Upper lobe of left lung (tissue), 6 donors: ENCODE results near the gene PI4K2B. TPM values are rescaled to one million over a fixed set of nuclear protein-coding genes. Genes with fewer than 3 reads are reported as not detected.
A peak's percentile ranks its signal among the peaks of the same experiment; 100 is the strongest.

Experiments
- ATAC-seq, 2 donors: fragments of 200-7000 bp; cut with Tn5 transposase; one replicate each; pipeline ENCODE4 v1.9.1; 2022; ENCODE audit warnings: mild to moderate bottlenecking in 2 of 2, moderate library complexity in 2 of 2; ENCODE audit not compliant: low FRiP score in 2 of 2
- DNase-seq, 2 donors: peaks; one replicate each; pipeline ENCODE4 v3.0.0-alpha.2; 2019 to 2020
- H3K27ac ChIP-seq, 4 donors: fragments of 200-600 bp; sonication (generic); one replicate each; pipeline ENCODE4 v1.5.1; 2016 to 2019
- H3K27me3 ChIP-seq, 4 donors: fragments of 200-600 bp; sonication (generic); one replicate each; pipeline ENCODE4 v1.5.1; 2017 to 2019
- H3K36me3 ChIP-seq, 4 donors: fragments of 200-600 bp; sonication (generic); one replicate each; pipeline ENCODE4 v1.5.1; 2016 to 2019
- H3K4me1 ChIP-seq, 4 donors: fragments of 200-600 bp; sonication (generic); one replicate each; pipeline ENCODE4 v1.5.1; 2018 to 2019
- H3K4me3 ChIP-seq, 4 donors: fragments of 200-600 bp; sonication (generic); one replicate each; pipeline ENCODE4 v1.5.1; 2017 to 2019; ENCODE audit warnings: mild to moderate bottlenecking in 2 of 4, moderate library complexity in 1 of 4
- H3K9me3 ChIP-seq, 4 donors: fragments of 200-600 bp; sonication (generic); one replicate each; pipeline ENCODE4 v1.5.1; 2018 to 2019
- EP300 ChIP-seq, 4 donors: sonication (generic); formaldehyde crosslinking; IDR thresholded peaks; one replicate each; pipeline ENCODE4 v1.5.1; 2017; ENCODE audit warnings: antibody characterized with exemption in 4 of 4, control low read depth in 2 of 4
- POLR2A ChIP-seq, 4 donors: fragments of 450-650 bp; IDR thresholded peaks; one replicate each; pipeline ENCODE4 v1.5.1; 2016 to 2017; ENCODE audit warnings: antibody characterized with exemption in 4 of 4, mild to moderate bottlenecking in 2 of 4
- POLR2AphosphoS5 ChIP-seq, 2 donors: sonication (generic); formaldehyde crosslinking; IDR thresholded peaks; one replicate each; pipeline ENCODE4 v1.5.1; 2017; ENCODE audit warnings: antibody characterized with exemption in 2 of 2
- WGBS, 2 donors: methylation state at CpG; one replicate each; pipeline ENCODE4 v1.1.5; 2017 to 2018; 5-methylcytosine and 5-hydroxymethylcytosine counted together
- total RNA-seq, 6 donors: library from RNA; depleted of rRNA in 4 of 6; stranded (reverse); fragments of >200 nt in 4 of 6; gene quantifications; one replicate each; pipeline versions ENCODE4 v1.1.0 to v1.2.1, GENCODE V29; 2016 to 2021
- TF ChIP-seq, protein P1 (sequence below), 6 experiments: fragments of 450-650 bp in 4 of 6; fragments of 200-600 bp in 2 of 6; sonication (generic) in 2 of 6; IDR thresholded peaks; one replicate each; pipeline ENCODE4 v1.5.1; 2016 to 2019; ENCODE audit warnings: antibody characterized with exemption in 6 of 6
- donor health status: DM: no; HTN: no; CAD: no; lungs with moderate emphysema.
- donor health status: DM: no; HTN: yes; CAD: no; lungs with severe emphysema.

PI4K2B gene
- total RNA-seq, 6 donors from 2014 or later = 17.7 to 54.8 (median 23.7) TPM

DNA sequence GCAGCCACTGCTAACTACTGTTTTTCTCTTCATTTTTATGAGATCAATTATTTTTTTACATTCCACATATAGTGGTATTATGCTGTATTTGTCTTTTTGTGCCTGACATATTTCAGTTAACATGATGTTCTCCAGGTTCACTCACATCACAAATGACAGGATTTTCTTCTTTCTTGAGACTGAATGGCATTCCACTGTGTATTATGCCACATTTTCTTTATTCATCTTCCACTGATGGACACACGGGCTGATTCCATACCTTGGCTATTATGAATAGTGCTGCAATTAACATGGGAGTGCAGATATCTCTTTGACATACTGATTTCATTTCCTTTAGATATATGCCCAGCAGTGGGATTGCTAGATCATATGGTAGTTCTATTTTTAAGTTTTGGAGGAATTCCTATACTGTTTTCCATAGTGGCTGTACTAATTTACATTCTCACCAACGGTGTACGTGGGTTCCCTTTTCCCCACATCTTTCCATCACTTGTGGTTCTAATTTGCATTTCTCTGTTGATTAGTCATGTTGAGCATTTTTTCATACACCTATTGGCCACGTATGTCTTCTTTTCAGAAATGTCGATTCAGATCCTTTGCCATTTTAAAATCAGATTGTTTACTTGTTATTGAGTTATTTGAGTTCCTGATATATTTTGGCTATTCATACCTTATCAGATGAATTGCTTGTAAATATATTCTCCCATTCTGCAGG, 63.9 kb downstream of the PI4K2B start:
- Histone ChIP-seq H3K4me3 (no peak overlapping the region), H3K27ac (no peak overlapping the region), H3K4me1 (peaks cover 0 to 6% (median 0%) of the 10 kb centered on the region in 4 donors), H3K9me3 (no peaks in the 10 kb centered on the region), H3K27me3 (no peaks in the 10 kb centered on the region), H3K36me3 (no peaks in the 10 kb centered on the region)
- 84 to 86% methylated on average over 5 of the region's 5 CpGs for WGBS, 2 donors
- no peak for DNase-seq
- ATAC-seq = no peak
- TF ChIP-seq, protein P1, sequence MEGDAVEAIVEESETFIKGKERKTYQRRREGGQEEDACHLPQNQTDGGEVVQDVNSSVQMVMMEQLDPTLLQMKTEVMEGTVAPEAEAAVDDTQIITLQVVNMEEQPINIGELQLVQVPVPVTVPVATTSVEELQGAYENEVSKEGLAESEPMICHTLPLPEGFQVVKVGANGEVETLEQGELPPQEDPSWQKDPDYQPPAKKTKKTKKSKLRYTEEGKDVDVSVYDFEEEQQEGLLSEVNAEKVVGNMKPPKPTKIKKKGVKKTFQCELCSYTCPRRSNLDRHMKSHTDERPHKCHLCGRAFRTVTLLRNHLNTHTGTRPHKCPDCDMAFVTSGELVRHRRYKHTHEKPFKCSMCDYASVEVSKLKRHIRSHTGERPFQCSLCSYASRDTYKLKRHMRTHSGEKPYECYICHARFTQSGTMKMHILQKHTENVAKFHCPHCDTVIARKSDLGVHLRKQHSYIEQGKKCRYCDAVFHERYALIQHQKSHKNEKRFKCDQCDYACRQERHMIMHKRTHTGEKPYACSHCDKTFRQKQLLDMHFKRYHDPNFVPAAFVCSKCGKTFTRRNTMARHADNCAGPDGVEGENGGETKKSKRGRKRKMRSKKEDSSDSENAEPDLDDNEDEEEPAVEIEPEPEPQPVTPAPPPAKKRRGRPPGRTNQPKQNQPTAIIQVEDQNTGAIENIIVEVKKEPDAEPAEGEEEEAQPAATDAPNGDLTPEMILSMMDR (IDR thresholded peaks at IDR 0.05) = no peak
- no peak for TF ChIP-seq POLR2AphosphoS5 (IDR thresholded peaks at IDR 0.05)
- TF ChIP-seq EP300 (IDR thresholded peaks at IDR 0.05) = no peak

DNA sequence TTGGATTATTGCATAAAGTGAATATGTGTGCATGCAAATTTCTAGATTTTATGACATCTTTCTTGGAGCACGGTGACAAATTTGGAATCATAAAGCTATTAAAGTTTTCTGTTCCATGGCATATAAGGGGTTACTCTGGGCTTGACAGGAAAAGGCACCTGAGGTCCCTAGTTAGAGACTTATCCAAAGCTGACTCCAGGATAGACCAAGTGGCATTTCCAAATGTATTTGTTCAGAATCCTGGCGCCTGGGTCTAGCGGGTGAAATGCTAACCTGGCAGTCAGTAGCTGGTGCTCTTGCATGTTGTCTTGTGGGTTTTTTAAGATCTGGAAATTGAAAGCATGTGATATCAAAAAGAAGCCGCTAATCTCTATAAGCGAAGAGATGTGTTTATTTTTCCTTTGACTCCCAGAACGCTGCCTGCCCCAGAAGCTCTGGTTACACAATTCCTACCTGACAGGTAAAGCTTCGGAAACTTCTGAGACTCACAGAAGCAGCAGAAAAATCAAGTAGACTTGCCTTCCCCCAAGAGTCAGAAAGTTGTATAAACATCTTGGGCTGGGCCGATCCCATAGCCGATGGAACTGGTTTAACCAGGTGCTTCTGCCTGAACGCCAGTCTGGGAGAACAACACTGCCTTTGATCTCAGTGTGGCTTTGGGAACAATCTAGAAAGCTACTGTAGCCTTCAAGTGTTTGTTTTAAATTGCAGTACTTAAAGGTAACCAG, 65.8 kb downstream of the PI4K2B start:
- TF ChIP-seq POLR2AphosphoS5 (IDR thresholded peaks at IDR 0.05) (peak in 1 of 2 donors; percentile 51), POLR2A (IDR thresholded peaks at IDR 0.05) (no peak), EP300 (IDR thresholded peaks at IDR 0.05) (no peak)
- TF ChIP-seq, protein P1 (IDR thresholded peaks at IDR 0.05) = peak in 1 of 6 experiments; percentile 9
- ATAC-seq (peak; percentile 77 to 93), DNase-seq (peak in 1 of 2 donors; percentile 81)
- WGBS, 2 donors = 30 to 39% methylated on average over 10 of the region's 10 CpGs
- Histone ChIP-seq H3K27me3 (no peaks in the 10 kb centered on the region), H3K36me3 (no peaks in the 10 kb centered on the region), H3K4me3 (peak overlapping the region in 3 of 4 donors; percentile 3 to 23 (median 5)), H3K4me1 (peaks cover 0 to 6% (median 0%) of the 10 kb centered on the region in 4 donors), H3K9me3 (no peaks in the 10 kb centered on the region), H3K27ac (peak overlapping the region; percentile 42 to 75 (median 58))

DNA sequence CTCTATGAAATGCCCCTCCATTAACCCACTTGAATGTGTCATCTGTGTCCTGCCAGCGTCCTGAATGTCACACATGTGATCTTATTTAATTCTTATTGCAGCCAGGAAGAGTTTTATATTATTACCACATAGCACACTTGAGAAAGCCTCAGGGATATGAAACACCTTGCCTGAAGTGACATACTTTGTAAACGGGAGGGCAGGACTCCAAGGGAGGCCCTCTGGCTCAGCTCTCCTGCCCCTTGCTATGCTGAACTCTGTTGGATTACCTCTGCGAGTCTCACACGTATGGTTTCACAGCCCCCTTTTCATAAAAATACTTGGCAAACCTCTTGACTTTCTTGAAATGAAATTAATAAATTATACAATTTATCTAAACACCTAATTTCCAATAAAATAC, 67.6 kb downstream of the PI4K2B start:
- TF ChIP-seq EP300 (IDR thresholded peaks at IDR 0.05) = no peak
- Histone ChIP-seq H3K4me3 (no peak overlapping the region), H3K36me3 (no peaks in the 10 kb centered on the region), H3K27me3 (no peaks in the 10 kb centered on the region), H3K27ac (peak overlapping the region in 2 of 4 donors; percentile 68 to 73), H3K9me3 (no peaks in the 10 kb centered on the region), H3K4me1 (peaks cover 0 to 6% (median 0%) of the 10 kb centered on the region in 4 donors)
- no peak for ATAC-seq
- WGBS, 2 donors = 62 to 65% methylated on average over 4 of the region's 4 CpGs
- peak in 1 of 2 donors; percentile 75 for DNase-seq

DNA sequence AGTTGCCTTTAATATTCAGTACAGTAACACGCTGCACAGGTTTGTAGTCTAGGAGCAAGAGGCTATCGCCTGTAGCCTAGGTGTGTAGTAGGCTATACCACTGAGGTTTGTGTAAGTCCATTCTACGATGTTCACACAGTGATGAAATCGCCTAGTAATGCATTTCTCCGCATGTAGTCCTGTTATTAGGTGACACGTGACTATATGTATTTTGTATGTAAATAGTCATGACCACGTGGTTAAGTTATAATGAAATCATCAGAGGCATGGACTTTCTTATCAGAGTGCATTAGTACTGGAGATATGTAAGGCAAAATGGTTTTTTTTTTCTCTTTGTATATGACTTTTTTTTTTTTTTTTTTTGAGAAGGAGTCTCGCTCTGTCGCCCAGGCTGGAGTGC, 68.8 kb downstream of the PI4K2B start:
- H3K9me3 ChIP-seq = no peaks in the 10 kb centered on the region
- 81 to 88% methylated on average over 9 of the region's 9 CpGs for WGBS, 2 donors
- H3K27ac ChIP-seq = no peak overlapping the region
- H3K4me1 ChIP-seq = peaks cover 0 to 6% (median 0%) of the 10 kb centered on the region in 4 donors
- H3K4me3 ChIP-seq = no peak overlapping the region
- DNase-seq (no peak), ATAC-seq (no peak)
- no peaks in the 10 kb centered on the region for H3K27me3 ChIP-seq
- TF ChIP-seq, protein P1 (IDR thresholded peaks at IDR 0.05) = no peak
- TF ChIP-seq POLR2A (IDR thresholded peaks at IDR 0.05) = no peak
- TF ChIP-seq EP300 (IDR thresholded peaks at IDR 0.05) = no peak
- no peaks in the 10 kb centered on the region for H3K36me3 ChIP-seq

DNA sequence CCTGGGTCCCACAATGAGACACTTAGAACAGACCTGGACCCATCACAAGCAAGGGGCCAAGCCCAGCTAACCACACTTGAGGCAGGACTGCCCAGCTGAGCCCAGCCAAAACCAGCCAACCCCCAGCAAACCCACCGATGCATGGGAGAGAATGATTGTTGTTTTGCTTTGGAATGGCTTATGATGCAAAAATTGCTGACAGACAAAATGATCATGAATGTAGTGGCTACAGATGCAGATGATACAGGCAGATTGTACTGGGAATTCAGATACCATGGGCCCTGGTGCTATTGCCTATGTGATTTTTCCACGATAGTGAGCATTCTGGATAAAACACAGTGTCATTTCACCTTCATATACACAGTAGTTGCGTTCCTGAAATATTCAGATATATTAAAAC, 69.7 kb downstream of the PI4K2B start:
- H3K9me3 ChIP-seq = no peaks in the 10 kb centered on the region
- H3K4me3 ChIP-seq = no peak overlapping the region
- no peak for ATAC-seq
- peaks cover 0 to 6% (median 0%) of the 10 kb centered on the region in 4 donors for H3K4me1 ChIP-seq
- no peak for TF ChIP-seq POLR2A (IDR thresholded peaks at IDR 0.05)
- TF ChIP-seq, protein P1 (IDR thresholded peaks at IDR 0.05) = no peak
- no peak for TF ChIP-seq POLR2AphosphoS5 (IDR thresholded peaks at IDR 0.05)
- TF ChIP-seq EP300 (IDR thresholded peaks at IDR 0.05) = no peak
- no peaks in the 10 kb centered on the region for H3K27me3 ChIP-seq
- no peak overlapping the region for H3K27ac ChIP-seq
- WGBS, 2 donors = 92 to 98% methylated on average over 3 of the region's 3 CpGs
- H3K36me3 ChIP-seq = no peaks in the 10 kb centered on the region
- no peak for DNase-seq
